Activated CD8-positive, alpha-beta T cell treated with anti-CD3 and anti-CD28 coated beads, Interleukin-2, amount 10 ng/mL, durations not matched to agents 7 days and 5 days (primary cell): ENCODE measurements around the gene TNKS2. TPM values are rescaled to one million over a fixed set of nuclear protein-coding genes. Genes with fewer than 3 reads are reported as not detected.
"Not testable (repeated sequence)": the region's sequence is repeated elsewhere in the genome, so short reads cannot be mapped to it uniquely, and the experiment has no call there.

Experiments
- ATAC-seq: fragments of 150-1000 bp; cut with Tn5 transposase; one replicate; pipeline ENCODE4 v1.10.0; 2021; ENCODE audit warnings: moderate library complexity
- CTCF ChIA-PET: fragments of 350-600 bp; sonication (Branson Sonifier 250); formaldehyde crosslinking; loops from one replicate; lab custom pipeline; 2021; ENCODE audit warnings: antibody characterized with exemption; lab: Charles Lee
- POLR2A ChIA-PET: fragments of 350-600 bp; sonication (Branson Sonifier 250); formaldehyde crosslinking; loops from one replicate; lab custom pipeline; 2021; ENCODE audit warnings: antibody characterized with exemption; lab: Charles Lee
- DNase-seq: peaks from one replicate; pipeline ENCODE4 v3.0.0-alpha.2; 2020
- H3K27ac Mint-ChIP-seq: one replicate; pipeline ENCODE4 v1.8.0; 2021; ENCODE audit warnings: mild to moderate bottlenecking, mixed read lengths
- H3K27me3 Mint-ChIP-seq: one replicate; pipeline ENCODE4 v1.8.0; 2021; ENCODE audit warnings: low read depth, mixed read lengths
- H3K36me3 Mint-ChIP-seq: one replicate; pipeline ENCODE4 v1.8.0; 2021; ENCODE audit warnings: low read depth, mixed read lengths
- H3K4me1 Mint-ChIP-seq: one replicate; pipeline ENCODE4 v1.8.0; 2021; ENCODE audit warnings: low read depth, mixed read lengths
- H3K4me3 Mint-ChIP-seq: one replicate; pipeline ENCODE4 v1.8.0; 2021; ENCODE audit warnings: mild to moderate bottlenecking, mixed read lengths
- H3K9me3 Mint-ChIP-seq: one replicate; pipeline ENCODE4 v1.8.0; 2022; ENCODE audit warnings: mixed read lengths; ENCODE audit not compliant: insufficient read depth
- total RNA-seq, 2 experiments: library from RNA; stranded (reverse); gene quantifications; one replicate each; pipeline ENCODE4 v1.2.3, GENCODE V29; 2021

The TNKS2 gene
- total RNA-seq, 2 experiments from 2014 or later, result 27.5 to 28.4 TPM

GRCh38 chr10:91894261-91894685 is 96.0 kb downstream of the TNKS2 start:
- POLR2A ChIA-PET, H3K4me3 Mint-ChIP-seq, ATAC-seq, H3K36me3 Mint-ChIP-seq, H3K9me3 Mint-ChIP-seq, H3K27ac Mint-ChIP-seq, DNase-seq, CTCF ChIA-PET, H3K4me1 Mint-ChIP-seq: not testable (repeated sequence)
- peaks cover 11% of the 10 kb centered on the region for H3K27me3 Mint-ChIP-seq

GRCh38 chr10:91896212-91896756 is 98.1 kb downstream of the TNKS2 start:
- Mint-ChIP-seq H3K27me3 (peaks cover 2% of the 10 kb centered on the region), H3K36me3 (no peaks in the 10 kb centered on the region), H3K27ac (no peak overlapping the region), H3K9me3 (no peaks in the 10 kb centered on the region), H3K4me1 (peaks cover under 1% of the 10 kb centered on the region), H3K4me3 (no peak overlapping the region)
- POLR2A ChIA-PET, result no interaction called here
- ATAC-seq (no peak), DNase-seq (no peak)
- CTCF ChIA-PET, result no interaction called here

GRCh38 chr10:91897421-91897820 is 99.2 kb downstream of the TNKS2 start:
- Mint-ChIP-seq H3K4me3 (no peak overlapping the region), H3K9me3 (no peaks in the 10 kb centered on the region), H3K27me3 (peaks cover 2% of the 10 kb centered on the region), H3K4me1 (peaks cover 12% of the 10 kb centered on the region), H3K36me3 (no peaks in the 10 kb centered on the region), H3K27ac (no peak overlapping the region)
- no peak for ATAC-seq
- DNase-seq, result no peak
- ChIA-PET POLR2A (interaction anchor here (2.3 kb wide), 1 partner anchor 11 kb away, joined by 6 read pairs; no protein-coding TSS in a partner anchor), CTCF (no interaction called here)

- Mint-ChIP-seq H3K27ac (peak overlapping the region; percentile 62), H3K4me1 (peaks cover 22% of the 10 kb centered on the region), H3K27me3 (peaks cover 2% of the 10 kb centered on the region), H3K36me3 (peaks cover 2% of the 10 kb centered on the region), H3K9me3 (no peaks in the 10 kb centered on the region), H3K4me3 (no peak overlapping the region)
- peak; percentile 65 for DNase-seq
- ChIA-PET POLR2A (interaction anchor here (0.9 kb wide), 1 partner anchor 103 kb away, joined by 4 read pairs; the partner anchor contains the start of gene TNKS2), CTCF (interaction anchor here (0.5 to 1.6 kb wide), 4 partner anchors 11 to 615 kb away, joined by 3 read pairs; no protein-coding TSS in a partner anchor)
- peak; percentile 98 for ATAC-seq
Measured at GRCh38 chr10:91901784-91902677, 103.8 kb downstream of the TNKS2 start.

- Mint-ChIP-seq H3K9me3 (no peaks in the 10 kb centered on the region), H3K4me1 (peaks cover 30% of the 10 kb centered on the region), H3K27ac (no peak overlapping the region), H3K36me3 (peaks cover 2% of the 10 kb centered on the region), H3K4me3 (peak overlapping the region; percentile 85), H3K27me3 (peaks cover 3% of the 10 kb centered on the region)
- POLR2A ChIA-PET, result interaction anchor here (0.6 to 3.1 kb wide), 4 partner anchors 11 to 23 kb away, joined by 3 to 19 read pairs (median 6); partner anchors contain the start of gene BTAF1
- ATAC-seq (no peak), DNase-seq (no peak)
- CTCF ChIA-PET, result interaction anchor here (1.3 to 2.6 kb wide), 3 partner anchors 15 to 111 kb away, joined by 3 to 13 read pairs (median 12); partner anchors contain the start of gene BTAF1
Measured at GRCh38 chr10:91907033-91907594, 108.9 kb downstream of the TNKS2 start.

GRCh38 chr10:91907914-91908336 is 109.7 kb downstream of the TNKS2 start:
- ATAC-seq (no peak), DNase-seq (no peak)
- H3K4me1 Mint-ChIP-seq, result peaks cover 23% of the 10 kb centered on the region
- peak overlapping the region; percentile 84 for H3K27ac Mint-ChIP-seq
- CTCF ChIA-PET, result interaction anchor here (0.6 to 2.6 kb wide), 16 partner anchors 8 to 609 kb away, joined by 3 to 20 read pairs (median 4); partner anchors contain the start of genes BTAF1 and TNKS2
- POLR2A ChIA-PET, result interaction anchor here (0.6 to 3.1 kb wide), 9 partner anchors 9 to 112 kb away, joined by 3 to 19 read pairs (median 4); partner anchors contain the start of genes BTAF1 and TNKS2
- peaks cover 5% of the 10 kb centered on the region for H3K27me3 Mint-ChIP-seq
- H3K4me3 Mint-ChIP-seq, result peak overlapping the region; percentile 85
- peaks cover 2% of the 10 kb centered on the region for H3K36me3 Mint-ChIP-seq
- H3K9me3 Mint-ChIP-seq, result no peaks in the 10 kb centered on the region

GRCh38 chr10:91908337-91909116 is 110.3 kb downstream of the TNKS2 start:
- ATAC-seq, result peak; percentile 91
- H3K9me3 Mint-ChIP-seq, result no peaks in the 10 kb centered on the region
- ChIA-PET POLR2A (interaction anchor here (0.6 to 3.1 kb wide), 11 partner anchors 10 to 112 kb away, joined by 3 to 19 read pairs (median 4); partner anchors contain the start of genes BTAF1 and TNKS2), CTCF (interaction anchor here (0.6 to 2.6 kb wide), 22 partner anchors 9 to 610 kb away, joined by 3 to 20 read pairs (median 4); partner anchors contain the start of genes BTAF1 and TNKS2)
- peak overlapping the region; percentile 88 for H3K4me3 Mint-ChIP-seq
- peaks cover 9% of the 10 kb centered on the region for H3K27me3 Mint-ChIP-seq
- DNase-seq, result peak; percentile 78
- H3K27ac Mint-ChIP-seq, result peak overlapping the region; percentile 86
- H3K36me3 Mint-ChIP-seq, result peaks cover 2% of the 10 kb centered on the region
- peaks cover 23% of the 10 kb centered on the region for H3K4me1 Mint-ChIP-seq

GRCh38 chr10:91909117-91909677 is 111.0 kb downstream of the TNKS2 start, which contains the start of gene FGFBP3:
Gene FGFBP3, minus strand, starts transcription at chr10:91909486. Its CDS starts 517 bp downstream, at chr10:91908969.
- ATAC-seq, result peak; percentile 20
- CTCF ChIA-PET, result interaction anchor here (0.6 to 2.6 kb wide), 16 partner anchors 10 to 610 kb away, joined by 3 to 20 read pairs (median 4); partner anchors contain the start of genes BTAF1 and TNKS2

GRCh38 chr10:91910467-91910866 is 112.2 kb downstream of the TNKS2 start:
- Mint-ChIP-seq H3K27ac (no peak overlapping the region), H3K36me3 (no peaks in the 10 kb centered on the region), H3K9me3 (no peaks in the 10 kb centered on the region), H3K4me1 (peaks cover 23% of the 10 kb centered on the region), H3K4me3 (no peak overlapping the region), H3K27me3 (peaks cover 23% of the 10 kb centered on the region)
- no peak for DNase-seq
- no peak for ATAC-seq
- ChIA-PET POLR2A (no interaction called here), CTCF (interaction anchor here (1.1 to 4.8 kb wide), 3 partner anchors 13 to 612 kb away, joined by 3 to 24 read pairs (median 4); partner anchors contain the start of gene BTAF1)

More at GRCh38 chr10:91909117-91909677, 111.0 kb downstream of the TNKS2 start, which contains the start of gene FGFBP3:
- H3K9me3 Mint-ChIP-seq, result no peaks in the 10 kb centered on the region
- H3K36me3 Mint-ChIP-seq, result peaks cover 2% of the 10 kb centered on the region
- H3K27me3 Mint-ChIP-seq, result peaks cover 16% of the 10 kb centered on the region
- POLR2A ChIA-PET, result interaction anchor here (0.6 to 3.1 kb wide), 7 partner anchors 9 to 113 kb away, joined by 3 to 19 read pairs (median 4); partner anchors contain the start of gene BTAF1
- DNase-seq, result peak; percentile 50
- H3K27ac Mint-ChIP-seq, result peak within 1 kb of the TSS; percentile 86
- H3K4me3 Mint-ChIP-seq, result peak within 1 kb of the TSS; percentile 88
- peaks cover 23% of the 10 kb centered on the region for H3K4me1 Mint-ChIP-seq
